ENCODE data around the gene HECW1.

DNA sequence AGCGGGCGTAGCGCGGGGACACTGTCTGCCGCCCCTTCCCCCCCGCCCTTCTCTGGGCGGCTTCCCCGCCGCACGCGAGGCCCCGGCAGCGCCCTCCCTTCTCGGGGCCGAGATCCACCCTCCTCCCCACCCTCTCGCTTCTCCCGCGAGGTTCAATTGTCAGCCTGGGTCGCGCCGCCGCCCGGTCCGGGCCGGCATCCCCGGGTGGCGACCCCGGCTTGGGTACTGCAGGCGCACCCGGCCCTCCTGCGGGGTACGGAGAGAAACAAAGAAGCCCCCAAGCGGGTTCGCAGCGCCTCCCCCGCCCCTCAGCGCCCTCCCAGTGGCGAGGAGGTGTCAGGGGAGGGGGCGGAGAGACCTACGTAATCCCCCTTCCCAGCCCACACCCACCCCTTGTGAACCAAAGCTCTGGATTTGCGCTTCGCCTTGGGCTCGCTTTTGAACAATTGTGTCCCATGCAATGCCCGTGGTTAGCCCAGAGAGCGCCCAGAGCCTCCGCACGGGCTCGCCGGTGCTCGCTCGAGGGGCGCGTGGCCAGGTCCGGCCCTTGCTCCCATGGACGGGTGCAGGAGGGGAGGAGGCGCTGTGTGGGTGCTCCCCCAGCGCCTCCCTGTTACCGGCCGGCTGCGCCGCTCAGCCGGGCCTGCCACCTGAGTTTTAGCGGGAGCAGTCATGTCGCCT lies 634 bp downstream of the HECW1 start:
- no peak for TF ChIP-seq SIN3A (IDR thresholded peaks at IDR 0.05; ENCODE audit: borderline replicate concordance, insufficient read depth, low read length)
- TF ChIP-seq TAF1 (IDR thresholded peaks at IDR 0.05; ENCODE audit: borderline replicate concordance, insufficient read depth, low read length) = no peak
- TF ChIP-seq REST (IDR thresholded peaks at IDR 0.05; ENCODE audit: insufficient read depth in 1 of 2, low read depth in 2 of 2, low read length in 2 of 2) = no peak
- TF ChIP-seq POLR2AphosphoS5 (IDR thresholded peaks at IDR 0.05; ENCODE audit: low read depth, low read length) = no peak
- no peak for TF ChIP-seq FOXP2 (optimal IDR thresholded peaks at IDR 0.05; ENCODE audit: borderline replicate concordance, extremely low read depth, extremely low read length, insufficient read depth)
